NCI-H1105 (cell line): ENCODE data around the gene FCN1.

Experiments
- DNase-seq: peaks from one replicate; lab custom pipeline; 2025; lab: John Stamatoyannopoulos, UW

FCN1 gene

DNA sequence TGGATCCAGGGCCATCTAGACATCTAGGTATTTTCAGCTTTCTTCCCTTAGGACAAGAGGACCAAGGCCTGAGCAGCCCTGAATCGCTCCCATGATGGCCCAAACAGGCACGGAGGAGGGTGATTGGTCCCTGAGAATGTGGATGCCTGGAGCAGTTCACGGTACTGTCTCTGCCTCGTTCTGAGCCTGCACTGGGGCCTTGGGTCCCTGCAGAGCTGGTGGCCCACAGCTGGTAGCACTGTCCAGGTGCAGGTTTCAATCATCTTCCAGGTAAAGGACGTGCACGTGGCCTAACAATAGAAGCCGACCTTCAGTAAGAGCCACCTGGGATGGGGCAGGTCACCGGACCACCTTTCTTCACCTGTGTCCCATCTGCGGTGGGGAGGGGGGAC, 19.4 kb upstream of the FCN1 start:
- no peak for DNase-seq

DNA sequence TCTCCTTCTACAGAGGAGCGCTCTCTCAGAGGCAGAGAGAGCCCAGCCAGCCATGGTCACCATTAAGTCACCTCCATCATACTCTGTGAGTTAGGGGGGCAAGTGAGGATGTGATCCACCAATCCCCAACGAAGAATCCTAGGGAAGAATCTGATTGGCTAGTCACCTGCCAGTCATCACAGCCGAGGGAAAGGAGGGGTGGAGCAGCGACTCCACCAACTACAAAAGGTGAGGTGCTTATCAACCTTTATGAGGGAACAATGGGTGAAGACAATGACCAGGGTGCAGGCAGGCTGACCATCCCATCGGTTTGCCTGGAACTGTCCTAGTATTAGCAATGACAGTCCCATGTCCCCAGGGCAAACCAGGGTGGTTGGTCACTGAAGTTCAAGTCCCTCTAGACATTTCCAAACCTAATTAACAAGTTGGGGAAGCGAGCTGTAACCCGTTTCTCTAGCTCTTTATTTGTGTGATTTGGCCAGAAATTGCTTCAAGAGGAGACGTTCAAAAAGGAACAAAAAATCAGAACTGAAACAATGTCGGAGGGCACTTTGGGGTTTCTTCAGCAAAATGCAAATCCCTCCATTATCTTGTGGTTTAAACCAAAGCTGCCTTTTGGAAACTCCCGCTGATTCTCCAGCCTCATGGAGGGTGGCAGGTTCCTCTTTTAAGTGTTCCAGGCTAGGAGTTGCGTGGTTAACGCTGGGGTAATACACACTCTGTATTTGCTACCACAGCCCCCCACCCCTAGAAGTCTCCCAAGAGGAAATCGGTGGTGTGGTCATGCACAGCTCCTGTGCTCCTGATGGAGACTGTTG, 18.8 kb upstream of the FCN1 start:
- no peak for DNase-seq

DNA sequence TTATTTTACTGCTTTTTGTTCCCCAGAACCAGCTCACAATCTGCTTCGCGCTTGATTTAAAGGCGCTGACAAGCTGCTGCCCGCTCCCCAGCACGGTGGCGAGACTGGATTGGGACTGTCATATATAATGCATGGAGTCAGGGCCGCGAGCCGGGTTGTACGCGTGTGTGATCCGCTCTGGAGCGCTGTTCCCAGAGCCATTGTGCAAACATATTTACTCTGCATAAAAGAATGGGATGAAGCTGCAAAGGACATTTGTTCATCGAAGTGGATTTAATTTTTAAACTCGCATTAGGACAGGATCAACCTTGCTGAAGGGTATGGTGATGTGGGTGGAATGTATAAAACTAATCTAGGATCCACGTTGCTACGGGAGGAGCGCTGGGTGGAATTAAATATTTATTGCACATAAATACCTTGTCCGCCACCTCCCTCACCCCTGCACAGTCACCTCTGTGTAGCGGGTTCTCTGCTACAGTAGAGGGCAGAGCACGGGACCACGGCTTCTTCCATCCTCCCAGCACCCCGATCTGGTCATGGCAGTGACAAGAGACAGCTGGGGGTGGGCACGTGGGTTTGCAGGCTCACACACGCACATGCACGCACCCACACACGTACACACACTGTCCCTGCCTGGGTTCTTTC, 18.1 kb upstream of the FCN1 start:
- no peak for DNase-seq

DNA sequence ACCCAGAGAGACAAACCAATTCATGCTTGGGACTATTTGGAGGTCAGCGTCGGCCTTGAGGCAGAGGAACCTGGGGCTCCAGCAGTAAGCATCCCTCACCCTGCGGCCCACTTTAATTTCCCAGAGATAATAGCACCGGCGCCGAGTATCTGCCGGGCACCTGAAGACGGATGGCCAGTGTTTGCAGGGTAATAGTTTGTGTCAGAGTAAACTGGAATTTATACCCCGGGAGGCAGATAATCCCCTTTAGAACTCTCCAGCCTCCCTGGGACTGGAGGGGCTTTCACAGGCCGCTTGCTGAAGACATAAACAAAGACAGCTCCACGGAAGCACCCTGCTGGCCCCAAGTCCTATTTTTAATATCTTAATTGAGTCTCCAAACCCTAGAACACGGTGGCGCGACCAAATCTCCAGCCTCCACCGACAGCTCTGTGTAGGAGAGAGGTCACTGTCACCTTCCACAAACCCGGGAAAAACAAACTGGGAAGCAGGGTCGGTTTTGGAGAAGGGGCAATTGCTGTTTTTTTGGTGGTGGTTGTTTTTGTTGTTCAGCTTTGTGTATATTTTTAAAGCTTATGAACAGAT, 17.4 kb upstream of the FCN1 start:
- DNase-seq, result no peak

DNA sequence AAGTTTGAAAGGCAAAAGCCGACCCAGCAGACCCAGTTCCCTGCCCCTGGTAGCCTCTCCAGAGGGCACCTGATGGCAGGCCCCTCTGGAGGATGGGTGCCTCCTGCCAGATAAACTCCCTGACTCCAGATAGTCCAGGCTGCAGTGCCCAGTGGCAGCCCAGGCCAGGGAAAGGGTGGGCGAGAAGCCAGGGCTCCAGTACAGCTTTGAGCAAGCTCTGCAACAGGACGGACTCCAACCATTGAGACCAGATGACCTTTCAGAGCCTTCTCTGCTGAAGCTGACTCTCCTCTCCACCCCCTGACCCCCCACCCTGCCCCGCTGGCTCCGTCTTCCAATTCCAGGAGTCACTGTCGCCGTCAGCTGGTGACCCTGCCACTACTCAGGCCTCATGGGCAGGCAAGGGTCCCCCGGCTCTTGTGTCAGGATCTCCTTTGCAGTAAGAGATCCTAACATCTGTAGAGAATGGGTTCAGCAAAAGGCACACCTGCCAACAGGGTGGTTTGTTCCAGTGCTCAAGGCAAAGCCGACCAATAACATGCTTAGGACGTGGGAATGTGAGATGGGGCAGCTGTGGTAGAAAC, 15.5 kb upstream of the FCN1 start:
- DNase-seq, result no peak

DNA sequence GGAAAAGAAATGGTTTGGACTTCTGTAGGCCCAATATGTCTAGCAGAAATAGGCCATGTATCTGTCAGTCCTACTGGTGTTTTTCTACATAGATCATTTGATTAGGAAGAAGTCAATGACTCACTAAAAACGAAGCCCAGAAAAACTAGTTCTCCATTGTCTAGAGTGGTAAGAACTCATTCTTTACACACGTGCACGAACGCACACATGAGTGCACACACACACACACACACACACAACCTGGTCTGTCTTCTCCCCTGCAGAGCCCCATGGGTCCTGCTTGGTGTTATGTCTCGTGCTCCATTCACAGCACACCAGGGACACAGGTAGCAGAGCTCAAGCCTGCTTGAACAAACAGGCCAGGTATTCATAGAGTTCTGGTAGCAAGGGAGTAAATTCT, 14.9 kb upstream of the FCN1 start:
- no peak for DNase-seq

DNA sequence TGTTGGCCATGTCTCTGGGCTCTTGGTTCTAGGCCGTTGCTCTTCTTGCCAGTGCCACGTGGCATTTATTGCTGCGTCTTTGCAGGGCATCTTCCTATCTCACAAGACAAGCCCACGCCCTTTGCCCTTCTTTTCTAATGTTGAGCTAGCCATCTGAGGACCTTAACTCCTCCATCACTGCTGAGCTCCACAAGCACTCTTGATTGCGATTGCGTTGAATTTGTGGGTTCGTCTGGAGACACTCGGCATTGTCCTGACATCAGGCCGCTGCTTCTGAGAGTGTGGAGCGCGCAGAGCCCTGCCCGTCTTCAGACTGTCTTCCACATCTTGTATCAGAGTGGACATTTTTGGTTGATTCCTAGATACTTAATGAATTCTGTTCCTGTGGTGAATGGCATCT, 14.5 kb upstream of the FCN1 start:
- DNase-seq, result no peak

DNA sequence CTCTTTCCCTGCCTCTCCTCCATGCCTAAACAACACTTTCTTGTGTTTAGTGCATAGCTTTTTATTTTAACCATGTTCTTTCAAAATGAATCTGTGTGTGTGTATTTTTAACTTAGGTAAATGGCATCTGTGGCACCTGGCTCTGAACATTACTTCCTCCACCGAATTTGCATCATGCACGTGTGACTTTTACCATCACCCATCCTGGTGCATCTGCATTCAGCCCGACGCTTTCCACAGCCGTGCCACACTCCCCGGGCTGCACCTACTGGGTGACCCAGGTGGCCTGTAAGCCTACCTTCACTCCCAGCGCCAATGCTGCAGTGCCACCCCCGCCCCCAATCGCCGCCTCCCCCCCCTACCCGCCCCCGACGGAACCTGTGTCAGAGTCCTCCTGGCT, 12.7 kb upstream of the FCN1 start:
- DNase-seq, result no peak

DNA sequence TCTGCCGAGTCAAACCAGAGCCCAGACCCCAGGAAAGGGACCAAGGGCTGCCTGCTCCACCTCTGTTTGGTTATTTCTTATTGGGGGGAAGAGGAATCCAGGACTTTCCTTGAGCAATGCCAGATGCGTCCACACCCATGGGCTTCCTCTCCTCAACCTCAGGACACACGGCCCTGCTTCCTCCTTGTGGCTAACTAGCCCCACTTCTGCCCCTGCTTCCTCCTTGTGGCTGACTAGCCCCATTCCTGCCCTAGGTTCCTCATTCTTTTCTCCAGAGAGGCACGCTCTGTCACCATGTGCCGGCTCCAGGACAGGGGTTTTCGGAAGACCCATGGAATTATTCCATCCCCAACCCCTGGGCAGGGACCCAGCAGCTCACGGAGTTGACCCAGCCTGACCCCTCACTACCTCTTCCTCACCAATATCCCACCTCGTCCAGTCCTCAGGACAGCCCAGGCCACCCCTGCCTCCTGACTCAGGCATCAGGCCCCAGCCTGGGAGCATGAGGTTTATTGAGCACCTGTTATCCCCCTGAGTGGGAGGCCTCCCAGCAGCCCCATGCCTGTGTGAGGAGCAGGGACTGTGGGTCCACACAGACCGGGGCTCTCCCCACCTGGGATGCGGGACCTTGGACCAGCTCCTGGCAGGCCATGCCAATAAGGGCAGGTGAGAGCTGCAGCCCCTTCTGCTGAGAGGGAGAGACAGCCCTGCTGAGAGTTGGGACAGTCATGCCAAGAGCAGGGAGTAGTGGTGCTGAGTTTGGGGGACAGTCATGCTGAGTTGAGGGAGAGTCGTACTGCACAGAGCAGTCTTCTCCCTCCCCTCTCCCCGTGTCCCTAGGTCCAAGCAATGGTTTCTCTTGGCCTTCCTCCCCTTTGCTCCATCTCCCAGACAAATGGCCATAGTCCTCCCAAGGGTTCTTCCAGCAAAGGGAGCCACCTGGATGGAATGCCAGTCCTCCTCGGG, 11.8 kb upstream of the FCN1 start:
- no peak for DNase-seq

DNA sequence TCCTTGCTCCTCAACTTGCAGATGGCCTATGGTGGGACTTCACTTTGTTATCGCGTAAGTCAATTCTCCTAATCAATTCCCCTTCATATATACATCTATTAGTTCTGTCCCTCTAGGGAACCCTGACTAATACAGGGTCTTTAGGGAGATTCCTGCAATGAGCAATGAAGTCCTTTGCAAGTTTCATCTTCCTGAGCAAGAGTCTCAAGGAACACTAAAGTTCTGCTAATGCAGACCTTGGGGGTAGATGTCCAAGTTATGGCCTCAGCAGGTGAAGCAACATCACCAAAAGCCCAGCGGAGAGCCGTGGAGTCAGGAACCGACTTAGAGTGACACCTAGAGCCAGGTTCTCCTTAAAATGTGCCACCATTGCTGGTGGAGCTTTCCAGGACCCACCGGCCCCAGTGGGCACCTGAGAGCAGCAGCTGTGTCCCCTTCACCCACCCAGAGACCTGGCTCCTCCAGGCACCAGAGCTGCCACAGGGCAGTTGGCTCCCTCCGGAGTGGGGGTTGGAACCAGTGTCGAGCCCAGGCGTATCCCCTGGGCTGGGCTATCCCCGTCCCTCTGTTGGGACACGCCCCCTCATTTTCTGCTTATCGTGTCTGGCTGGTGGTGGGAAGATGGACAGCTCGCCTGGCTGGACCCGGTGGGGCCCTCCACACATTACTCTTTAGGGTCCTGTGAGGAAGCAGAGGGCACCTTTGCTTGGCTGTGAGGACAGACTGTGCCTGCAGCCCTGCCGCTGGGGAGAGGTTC, 10.9 kb upstream of the FCN1 start:
- DNase-seq, result no peak

DNA sequence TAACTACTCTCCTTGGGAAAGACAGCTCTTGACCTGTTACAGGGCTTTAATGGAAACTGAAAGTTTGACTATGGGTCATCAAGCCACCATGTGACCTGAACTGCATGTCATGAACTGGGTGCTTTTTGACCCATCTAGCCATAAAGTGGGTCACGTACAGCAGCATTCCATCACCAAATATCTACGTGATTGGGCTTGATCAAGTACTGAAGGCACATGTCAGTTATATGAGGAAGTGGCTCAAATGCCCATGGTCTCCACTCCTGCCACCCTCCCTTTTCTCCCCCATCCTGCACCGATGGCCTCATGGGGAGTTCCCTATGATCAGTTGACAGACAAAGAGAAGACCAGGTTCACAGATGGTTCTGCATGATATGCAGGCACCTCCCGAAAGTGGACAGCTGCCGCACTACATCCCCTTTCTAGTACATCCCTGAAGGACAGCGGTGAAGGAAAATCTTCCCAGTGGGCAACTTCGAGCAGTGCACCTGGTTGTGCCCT, 7.3 kb upstream of the FCN1 start:
- DNase-seq, result no peak

DNA sequence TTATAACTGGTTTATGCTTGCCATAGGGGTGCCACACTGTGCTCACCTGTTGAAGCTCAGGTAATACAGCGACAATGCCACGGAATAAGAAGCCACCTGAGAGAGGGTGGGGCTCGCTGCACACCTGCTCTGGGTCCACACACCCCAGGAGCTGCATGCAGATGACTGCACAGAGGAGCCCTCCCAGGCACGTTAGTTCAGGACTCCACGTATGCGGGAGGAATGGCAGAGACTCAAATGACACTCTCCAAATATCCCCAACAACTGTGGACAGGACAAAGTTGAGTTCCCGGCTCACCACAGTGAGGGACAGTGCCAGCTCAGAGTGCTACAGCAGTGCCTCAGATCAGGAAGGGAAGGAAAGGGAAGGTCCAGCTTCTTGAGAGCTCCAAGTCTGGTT, 5.8 kb upstream of the FCN1 start:
- no peak for DNase-seq

DNA sequence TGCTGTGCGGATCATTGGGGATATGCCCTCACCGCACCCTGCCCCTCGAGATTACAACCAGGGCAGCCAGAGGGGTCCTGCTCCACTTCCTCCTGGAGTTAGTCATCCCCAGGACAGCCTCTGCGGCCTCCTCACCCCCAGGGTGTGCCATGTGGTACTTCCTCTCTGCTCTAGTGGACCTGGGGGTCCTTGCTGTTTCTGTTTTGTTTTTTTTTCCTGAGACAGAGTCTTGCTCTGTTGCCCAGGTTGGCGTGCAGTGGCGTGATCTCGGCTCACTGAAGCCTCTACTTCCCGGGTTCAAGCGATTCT, 5.2 kb upstream of the FCN1 start:
- DNase-seq, result no peak

DNA sequence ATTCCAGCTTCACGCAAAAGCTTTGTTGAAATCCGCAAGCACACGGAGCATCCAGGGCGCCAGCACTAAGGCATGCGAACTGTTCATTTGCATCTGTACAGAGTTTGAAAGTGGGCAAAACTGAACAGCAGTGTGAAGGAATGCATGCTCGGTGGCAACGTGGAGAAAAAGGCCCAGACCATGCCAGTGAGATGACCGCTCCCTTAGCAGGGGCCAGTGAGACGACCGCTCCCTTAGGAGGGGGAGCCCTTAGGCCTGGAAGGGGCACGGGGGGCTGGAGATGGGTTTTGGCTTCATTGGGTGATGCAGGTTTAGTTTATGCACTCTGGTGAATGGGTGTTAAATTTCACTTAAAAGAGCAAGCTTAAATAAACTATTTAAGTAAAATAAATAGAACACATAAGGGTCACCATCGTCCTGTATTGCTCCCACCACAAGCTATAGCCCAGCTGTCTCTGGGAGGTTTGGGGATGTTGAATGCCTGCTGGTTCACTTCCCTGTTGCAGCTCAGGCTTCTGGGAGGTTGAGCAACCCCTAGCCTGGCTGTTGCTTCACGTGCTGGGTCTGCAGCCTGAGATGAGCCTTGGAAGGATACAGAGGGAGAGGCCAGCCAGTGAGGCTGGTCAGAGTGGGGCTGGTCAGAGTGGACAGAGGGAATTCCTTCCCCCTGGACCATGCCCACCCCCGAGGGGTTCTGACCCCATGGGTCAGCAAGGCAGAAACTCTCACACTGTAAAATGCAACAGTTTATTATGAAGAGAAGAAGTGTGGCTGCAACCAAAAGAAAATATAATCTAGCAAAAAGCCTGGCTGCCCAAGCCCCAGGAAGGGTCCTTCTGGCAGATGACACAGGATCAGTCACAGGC, 4.6 kb upstream of the FCN1 start:
- DNase-seq, result no peak

DNA sequence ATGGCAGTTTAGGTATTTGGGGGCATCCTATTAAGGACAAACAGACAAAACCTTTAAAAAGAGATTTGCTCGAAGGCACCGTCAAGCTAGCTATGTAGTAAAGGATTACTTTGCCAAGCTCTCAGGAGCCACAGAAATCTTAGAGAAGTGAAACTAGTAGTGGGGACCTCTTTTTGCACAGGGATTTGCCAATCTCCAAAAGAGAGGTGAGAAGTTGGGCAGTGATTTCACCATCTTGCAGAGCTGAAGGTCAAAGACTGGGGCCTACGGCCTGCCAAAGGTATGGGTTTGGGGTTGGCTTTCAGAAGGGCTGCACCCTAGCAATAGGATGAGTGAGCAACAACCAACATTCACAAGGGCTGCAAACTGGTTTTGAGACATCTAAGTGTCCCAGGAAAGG, 1.6 kb upstream of the FCN1 start:
- no peak for DNase-seq

DNA sequence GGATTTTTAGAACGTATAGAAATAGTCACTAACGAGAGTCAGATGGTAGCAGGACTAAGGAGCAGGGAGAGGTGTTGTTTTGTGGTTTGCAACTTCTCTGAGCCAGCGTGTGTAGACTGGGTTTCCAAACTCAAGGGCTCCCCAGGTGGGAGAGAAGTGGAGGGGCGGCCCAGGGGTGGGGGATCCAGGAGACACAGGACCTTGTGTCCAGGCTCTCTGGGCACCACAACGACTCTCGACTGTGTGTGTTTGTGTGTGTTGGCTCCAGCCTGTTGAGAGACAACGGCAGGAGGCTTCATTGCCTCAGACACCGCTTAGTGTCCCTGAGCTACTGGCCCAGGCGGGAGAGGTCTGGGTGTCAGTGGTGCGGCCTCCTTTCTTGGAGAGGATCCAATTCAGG, 934 bp upstream of the FCN1 start:
- DNase-seq, result no peak

DNA sequence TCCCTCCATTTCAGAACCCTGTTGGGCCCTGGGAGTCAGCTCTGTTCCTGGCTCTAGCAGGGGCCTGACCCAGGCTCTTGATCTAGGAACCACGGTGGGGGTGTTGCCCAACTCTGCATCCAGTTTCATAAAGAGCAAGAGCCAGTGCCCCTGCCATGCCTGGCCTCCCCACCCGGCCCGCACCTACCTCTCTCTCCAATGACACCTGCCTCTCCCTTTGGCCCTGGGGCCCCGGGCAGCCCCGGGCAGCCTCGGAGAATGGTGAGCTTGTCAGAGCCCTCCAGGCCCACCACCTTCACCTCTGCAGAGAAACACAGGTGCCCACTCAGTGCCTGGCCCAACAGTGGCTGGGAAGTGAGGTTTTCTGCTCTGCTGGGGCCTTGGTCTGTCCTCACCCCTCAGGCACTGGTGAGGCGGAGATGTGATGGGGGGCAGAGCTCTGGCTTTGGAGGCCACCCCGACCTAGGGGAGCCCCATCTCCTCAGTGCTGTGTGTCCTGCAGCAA, 1.5 kb downstream of the FCN1 start:
- no peak for DNase-seq

DNA sequence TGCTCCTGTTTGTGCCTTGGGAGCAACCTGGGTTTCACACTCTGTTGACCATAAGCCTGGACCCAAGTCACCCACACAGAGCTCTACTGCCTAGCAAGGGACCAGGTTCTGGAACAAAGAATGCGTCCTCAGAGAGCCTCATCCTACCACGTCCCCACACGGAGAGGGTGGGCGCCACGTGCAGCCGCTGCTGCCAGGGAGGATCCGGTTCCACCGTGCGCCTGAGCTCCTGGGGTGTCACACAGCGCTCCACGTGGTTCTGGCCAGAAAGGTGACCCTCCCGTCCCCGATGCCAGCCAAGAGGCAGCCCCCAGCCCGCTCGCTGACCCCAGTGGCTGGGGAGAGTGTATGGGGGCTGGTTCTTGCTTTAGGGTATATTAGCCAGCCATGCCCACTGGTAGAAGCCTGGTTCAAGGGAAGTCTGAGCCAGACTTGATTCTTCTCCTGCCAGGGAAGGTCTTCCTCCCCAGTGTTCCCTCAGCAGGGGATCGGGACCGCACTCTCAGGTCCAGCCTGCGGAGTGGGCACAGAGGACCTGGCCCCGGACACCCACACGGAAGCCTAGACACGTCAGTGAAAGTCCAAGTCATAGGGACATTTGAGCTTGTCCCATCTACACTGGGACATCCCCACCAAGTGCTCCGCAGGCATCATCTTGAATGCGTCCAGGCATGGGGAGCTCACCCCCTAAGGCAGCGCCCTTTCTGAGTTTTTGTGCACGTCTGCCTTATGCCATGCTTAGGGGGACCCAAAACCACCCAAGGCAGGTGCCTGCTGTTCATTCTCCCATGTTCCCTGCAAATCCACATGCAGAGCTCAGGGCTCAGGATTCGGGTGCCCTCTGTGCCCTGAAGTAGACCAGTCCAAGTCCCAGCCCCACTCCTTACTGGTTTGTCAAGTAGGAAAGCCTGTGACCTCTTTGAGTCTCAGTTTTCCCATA, 2.4 kb downstream of the FCN1 start:
- no peak for DNase-seq

DNA sequence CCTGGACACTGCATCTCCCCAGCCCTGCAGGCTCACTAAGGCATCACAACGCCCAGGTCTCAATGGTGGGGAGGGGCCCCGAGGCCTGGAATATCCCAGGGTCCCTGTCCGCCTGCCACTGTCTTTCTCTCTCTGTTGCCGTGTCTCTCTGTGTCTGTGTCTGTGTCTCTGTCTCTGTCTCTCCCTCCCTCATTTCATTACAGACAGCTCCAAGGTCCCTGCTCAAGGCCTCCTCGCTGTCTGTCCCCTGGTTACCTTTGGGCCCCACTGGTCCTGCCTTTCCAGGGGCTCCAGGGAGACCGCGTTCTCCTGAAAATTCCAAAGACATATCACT, 3.2 kb downstream of the FCN1 start:
- DNase-seq, result no peak
